ENCODE measurements around the gene GTPBP2.

The GTPBP2 gene

DNA sequence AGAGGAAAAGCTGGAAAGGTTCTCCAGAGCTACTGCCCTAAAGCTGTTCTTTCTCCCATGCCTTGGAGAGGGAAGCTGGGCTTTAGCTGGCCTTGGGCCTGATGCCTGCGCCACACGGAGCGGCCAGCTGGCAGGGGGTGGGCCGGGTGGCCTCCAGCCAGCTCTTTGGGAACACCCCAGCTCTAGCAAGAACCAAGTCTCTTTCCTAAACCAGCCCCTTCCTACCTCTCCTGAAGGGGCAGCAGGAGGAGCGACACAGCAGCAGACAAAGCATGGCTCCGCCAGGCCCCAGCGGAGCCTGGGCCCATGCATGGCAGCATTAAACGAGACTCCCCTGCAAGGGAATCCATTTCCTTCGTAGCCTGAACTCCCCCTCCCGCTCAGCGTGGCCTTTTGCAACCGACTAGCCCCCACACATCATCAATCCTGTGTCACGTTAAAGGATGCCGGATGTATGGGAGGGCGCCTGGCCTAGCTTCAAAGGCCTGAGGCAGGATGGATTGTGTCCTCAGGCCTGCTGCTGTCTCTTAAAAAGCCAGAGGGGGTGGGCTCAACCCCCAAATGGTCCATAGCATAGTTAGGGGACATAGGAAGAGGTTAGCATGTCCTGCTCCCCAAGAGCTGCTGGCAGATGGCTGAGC lies 44.5 kb upstream of the GTPBP2 start:
- DNase-seq (ENCODE audit: low spot score), result no peak
- in situ Hi-C loops (cut with MboI; ENCODE audit: low pct_unique_long_range_greater_than_20kb, low sequenced_read_pairs, unreplicated experiment), result no loop called here
- TF ChIP-seq, protein P1, sequence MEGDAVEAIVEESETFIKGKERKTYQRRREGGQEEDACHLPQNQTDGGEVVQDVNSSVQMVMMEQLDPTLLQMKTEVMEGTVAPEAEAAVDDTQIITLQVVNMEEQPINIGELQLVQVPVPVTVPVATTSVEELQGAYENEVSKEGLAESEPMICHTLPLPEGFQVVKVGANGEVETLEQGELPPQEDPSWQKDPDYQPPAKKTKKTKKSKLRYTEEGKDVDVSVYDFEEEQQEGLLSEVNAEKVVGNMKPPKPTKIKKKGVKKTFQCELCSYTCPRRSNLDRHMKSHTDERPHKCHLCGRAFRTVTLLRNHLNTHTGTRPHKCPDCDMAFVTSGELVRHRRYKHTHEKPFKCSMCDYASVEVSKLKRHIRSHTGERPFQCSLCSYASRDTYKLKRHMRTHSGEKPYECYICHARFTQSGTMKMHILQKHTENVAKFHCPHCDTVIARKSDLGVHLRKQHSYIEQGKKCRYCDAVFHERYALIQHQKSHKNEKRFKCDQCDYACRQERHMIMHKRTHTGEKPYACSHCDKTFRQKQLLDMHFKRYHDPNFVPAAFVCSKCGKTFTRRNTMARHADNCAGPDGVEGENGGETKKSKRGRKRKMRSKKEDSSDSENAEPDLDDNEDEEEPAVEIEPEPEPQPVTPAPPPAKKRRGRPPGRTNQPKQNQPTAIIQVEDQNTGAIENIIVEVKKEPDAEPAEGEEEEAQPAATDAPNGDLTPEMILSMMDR (IDR thresholded peaks at IDR 0.05; ENCODE audit: extremely low read depth, insufficient read depth, missing control alignments), result no peak

DNA sequence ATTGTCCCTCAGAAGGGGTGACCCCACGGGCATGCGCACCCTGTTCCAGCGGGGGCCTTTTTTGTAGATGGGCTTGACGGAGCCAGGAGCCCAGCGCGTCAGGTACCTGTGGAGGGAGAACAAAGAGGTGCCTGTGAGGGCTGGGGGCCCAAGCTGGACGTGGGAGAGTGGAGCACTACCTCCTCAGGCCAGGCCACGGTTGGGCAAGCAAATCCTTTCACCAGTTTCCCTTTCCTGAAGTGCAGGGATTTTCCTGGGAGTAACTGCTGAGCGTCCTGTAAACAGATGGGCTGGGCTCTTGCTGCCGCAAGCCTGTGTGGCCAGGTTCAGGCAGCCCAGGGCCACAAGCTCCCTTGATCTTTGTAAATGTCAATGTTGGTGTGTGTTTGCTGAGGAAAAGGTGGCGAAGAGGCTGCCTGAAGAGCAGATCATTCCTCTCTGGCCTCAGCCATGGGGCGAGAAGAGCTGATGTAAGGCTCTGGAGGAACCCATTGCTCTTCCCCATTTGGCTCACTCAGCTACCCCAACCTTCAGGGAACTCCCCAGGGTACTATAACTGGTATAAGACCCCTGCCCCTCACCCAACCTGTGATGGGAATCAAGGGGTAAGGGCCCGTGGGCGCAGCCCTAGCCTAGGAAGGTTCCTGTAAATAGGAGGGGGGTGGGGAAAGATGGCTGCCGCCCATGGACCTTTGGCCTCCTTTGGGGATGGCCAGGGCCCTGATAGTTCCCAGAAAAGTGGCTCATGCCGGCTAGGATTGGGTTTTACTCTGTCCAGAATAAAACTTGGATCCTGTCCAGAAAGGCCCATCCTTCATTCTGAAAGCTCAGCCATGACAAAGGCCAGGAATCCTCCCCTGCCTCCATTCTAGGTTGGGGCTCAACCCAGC lies 43.0 kb upstream of the GTPBP2 start:
- DNase-seq (ENCODE audit: low spot score), result no peak
- TF ChIP-seq, protein P1 (IDR thresholded peaks at IDR 0.05; ENCODE audit: extremely low read depth, insufficient read depth, missing control alignments), result no peak
- in situ Hi-C loops (cut with MboI; ENCODE audit: low pct_unique_long_range_greater_than_20kb, low sequenced_read_pairs, unreplicated experiment), result no loop called here

DNA sequence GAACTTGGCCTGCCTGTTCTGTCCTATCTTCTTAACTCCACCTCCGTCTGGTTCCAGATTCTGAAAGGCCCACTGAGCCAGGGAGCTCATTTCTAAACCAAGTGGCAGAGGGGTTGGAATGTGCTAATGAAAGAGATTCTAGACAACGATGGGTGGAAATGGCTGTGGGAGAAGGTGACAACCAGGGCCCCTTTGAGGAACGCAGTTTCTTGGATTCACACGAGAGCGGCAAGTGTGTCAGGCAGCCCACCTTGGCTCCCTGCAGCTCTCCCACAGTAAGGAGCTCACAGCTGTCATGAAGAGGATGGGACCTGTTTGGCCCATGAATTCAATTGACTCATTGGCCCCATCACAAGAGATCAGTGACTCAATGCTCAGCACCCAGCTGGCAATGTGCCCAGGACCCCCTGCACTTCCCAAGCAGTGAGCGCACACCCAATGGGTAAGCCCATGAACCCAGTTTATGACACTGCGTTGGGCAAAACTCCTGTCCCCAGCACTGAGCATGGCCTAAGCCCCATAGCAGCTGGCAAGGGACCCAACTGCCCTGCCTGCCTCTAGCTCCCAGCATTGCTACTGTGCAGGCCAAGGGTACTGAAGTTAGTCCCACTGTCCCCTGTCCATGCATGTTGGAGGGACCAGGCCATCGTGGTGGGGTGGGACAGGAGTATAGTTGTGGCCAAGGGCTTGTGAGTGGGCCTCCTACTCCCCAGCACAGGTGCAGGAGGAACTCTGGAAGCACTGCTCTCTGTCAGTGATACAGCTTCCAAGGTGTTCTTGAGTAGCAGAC lies 42.1 kb upstream of the GTPBP2 start:
- TF ChIP-seq, protein P1 (IDR thresholded peaks at IDR 0.05; ENCODE audit: extremely low read depth, insufficient read depth, missing control alignments), result no peak
- DNase-seq (ENCODE audit: low spot score), result no peak
- in situ Hi-C loops (cut with MboI; ENCODE audit: low pct_unique_long_range_greater_than_20kb, low sequenced_read_pairs, unreplicated experiment), result no loop called here

DNA sequence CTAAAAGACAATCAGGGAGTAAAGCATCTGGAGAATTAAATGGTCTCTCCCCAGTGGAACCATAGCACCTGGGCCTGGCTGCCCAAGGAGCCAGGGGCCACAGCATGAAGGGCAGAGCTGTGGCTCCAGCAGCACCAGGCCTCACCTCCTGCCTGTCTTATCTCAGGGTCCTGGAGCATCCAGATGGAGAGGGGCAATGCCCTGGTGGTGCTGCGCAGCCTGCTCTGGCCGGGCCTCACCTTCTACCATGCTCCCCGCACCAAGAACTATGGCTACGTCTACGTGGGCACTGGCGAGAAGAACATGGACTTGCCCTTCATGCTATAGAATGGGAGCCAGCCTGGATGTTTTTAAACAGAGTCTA lies 41.5 kb upstream of the GTPBP2 start:
- no peak for DNase-seq (ENCODE audit: low spot score)
- in situ Hi-C loops (cut with MboI; ENCODE audit: low pct_unique_long_range_greater_than_20kb, low sequenced_read_pairs, unreplicated experiment), result no loop called here
- TF ChIP-seq, protein P1 (IDR thresholded peaks at IDR 0.05; ENCODE audit: extremely low read depth, insufficient read depth, missing control alignments), result no peak

DNA sequence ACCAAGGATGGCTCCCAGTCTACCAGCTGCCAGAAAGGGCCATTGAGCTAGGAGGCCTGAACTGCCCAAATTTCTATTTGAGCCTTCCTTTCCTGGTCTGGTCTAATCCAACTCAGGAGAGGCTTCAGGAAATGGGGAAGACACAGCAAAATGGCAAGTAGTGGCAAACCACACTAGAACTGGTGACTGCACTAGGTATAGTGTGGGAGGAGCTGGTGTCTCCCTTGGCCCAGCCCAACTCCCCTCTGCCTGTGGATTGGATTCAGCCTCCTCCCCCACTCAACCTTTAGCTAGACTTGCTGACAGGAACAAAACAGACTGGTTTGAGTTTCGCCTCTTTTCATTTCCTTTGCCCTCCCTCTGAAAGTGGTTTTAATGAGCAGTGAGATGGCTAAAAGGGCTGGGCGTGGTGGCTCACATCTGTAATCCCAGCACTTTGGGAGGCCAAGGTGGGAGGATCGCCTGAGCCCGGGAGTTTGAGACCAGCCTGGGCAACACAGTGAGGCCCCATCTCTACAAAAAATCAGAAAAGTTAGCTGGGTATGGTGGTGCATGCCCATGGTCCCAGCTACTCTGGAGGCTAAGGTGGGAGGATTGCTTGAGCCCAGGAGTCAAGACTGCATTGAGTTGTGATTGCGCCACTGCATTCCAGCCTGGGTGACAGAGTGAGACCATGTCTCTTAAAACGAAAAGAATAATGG lies 41.0 kb upstream of the GTPBP2 start:
- TF ChIP-seq, protein P1 (IDR thresholded peaks at IDR 0.05; ENCODE audit: extremely low read depth, insufficient read depth, missing control alignments), result no peak
- in situ Hi-C loops (cut with MboI; ENCODE audit: low pct_unique_long_range_greater_than_20kb, low sequenced_read_pairs, unreplicated experiment), result no loop called here
- DNase-seq (ENCODE audit: low spot score), result peak; percentile 45
